ENCODE data around the gene KAZN.

DNA sequence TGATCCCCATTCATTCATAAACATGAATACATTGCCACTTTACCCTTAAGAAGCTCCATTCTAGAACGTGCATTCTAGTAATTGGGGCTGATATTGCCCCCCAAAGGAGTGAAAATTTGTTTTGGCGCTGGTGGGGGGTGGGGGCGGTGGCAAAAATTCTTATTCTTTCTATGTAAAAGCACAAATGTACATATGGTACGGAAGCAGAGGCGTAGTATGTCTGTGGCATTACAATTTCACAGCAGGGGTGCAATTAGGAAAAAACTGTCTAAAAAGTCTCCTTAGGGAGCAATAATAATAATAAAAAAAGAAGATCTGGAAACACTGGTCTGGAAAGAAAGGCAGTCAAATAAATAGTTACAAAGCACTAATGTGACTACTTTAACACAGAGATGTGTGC lies 514.7 kb downstream of the KAZN start:
- TF ChIP-seq POLR2A (IDR thresholded peaks at IDR 0.05) = no peak
- TF ChIP-seq, protein P1, sequence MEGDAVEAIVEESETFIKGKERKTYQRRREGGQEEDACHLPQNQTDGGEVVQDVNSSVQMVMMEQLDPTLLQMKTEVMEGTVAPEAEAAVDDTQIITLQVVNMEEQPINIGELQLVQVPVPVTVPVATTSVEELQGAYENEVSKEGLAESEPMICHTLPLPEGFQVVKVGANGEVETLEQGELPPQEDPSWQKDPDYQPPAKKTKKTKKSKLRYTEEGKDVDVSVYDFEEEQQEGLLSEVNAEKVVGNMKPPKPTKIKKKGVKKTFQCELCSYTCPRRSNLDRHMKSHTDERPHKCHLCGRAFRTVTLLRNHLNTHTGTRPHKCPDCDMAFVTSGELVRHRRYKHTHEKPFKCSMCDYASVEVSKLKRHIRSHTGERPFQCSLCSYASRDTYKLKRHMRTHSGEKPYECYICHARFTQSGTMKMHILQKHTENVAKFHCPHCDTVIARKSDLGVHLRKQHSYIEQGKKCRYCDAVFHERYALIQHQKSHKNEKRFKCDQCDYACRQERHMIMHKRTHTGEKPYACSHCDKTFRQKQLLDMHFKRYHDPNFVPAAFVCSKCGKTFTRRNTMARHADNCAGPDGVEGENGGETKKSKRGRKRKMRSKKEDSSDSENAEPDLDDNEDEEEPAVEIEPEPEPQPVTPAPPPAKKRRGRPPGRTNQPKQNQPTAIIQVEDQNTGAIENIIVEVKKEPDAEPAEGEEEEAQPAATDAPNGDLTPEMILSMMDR (IDR thresholded peaks at IDR 0.05) = no peak

All from testis (tissue), 2 donors.